Smooth muscle cell (in vitro differentiated cells): ENCODE measurements around the gene TESK2. TPM values are rescaled to one million over a fixed set of nuclear protein-coding genes. Genes with fewer than 3 reads are reported as not detected.

Source experiments
- DNase-seq: peaks from one replicate; lab custom pipeline; 2025; ENCODE audit not compliant: unreplicated experiment; lab: John Stamatoyannopoulos, UW
- H2AFZ ChIP-seq: fragments of 200-600 bp; sonication (generic); 2 replicates; pipeline ENCODE4 v1.6.0; 2016; ENCODE audit warnings: antibody characterized with exemption, low read depth, mild to moderate bottlenecking
- H3F3A ChIP-seq: fragments of 200-600 bp; sonication (generic); 2 replicates; pipeline ENCODE4 v1.6.0; 2017; ENCODE audit warnings: antibody characterized with exemption, low read depth
- H3K27ac ChIP-seq: fragments of 200-600 bp; sonication (generic); 2 replicates; pipeline ENCODE4 v1.5.1; 2016; ENCODE audit warnings: low read depth, mild to moderate bottlenecking
- H3K27me3 ChIP-seq: fragments of 200-600 bp; sonication (generic); 2 replicates; pipeline ENCODE4 v1.6.1; 2016; ENCODE audit warnings: low read depth, mild to moderate bottlenecking
- H3K36me3 ChIP-seq: fragments of 200-600 bp; sonication (generic); 2 replicates; pipeline ENCODE4 v1.5.1; 2016; ENCODE audit warnings: low read depth
- H3K4me1 ChIP-seq: fragments of 200-600 bp; sonication (generic); 2 replicates; pipeline ENCODE4 v1.5.1; 2016; ENCODE audit warnings: low read depth
- H3K4me2 ChIP-seq: fragments of 200-600 bp; sonication (generic); 2 replicates; pipeline ENCODE4 v1.6.0; 2016; ENCODE audit warnings: mild to moderate bottlenecking
- H3K4me3 ChIP-seq: fragments of 200-600 bp; sonication (generic); 2 replicates; pipeline ENCODE4 v1.5.1; 2016; ENCODE audit warnings: mild to moderate bottlenecking
- H3K79me2 ChIP-seq: fragments of 200-600 bp; sonication (generic); 2 replicates; pipeline ENCODE4 v1.6.0; 2016; ENCODE audit warnings: low read depth, mild to moderate bottlenecking
- H3K9ac ChIP-seq: fragments of 200-600 bp; sonication (generic); 2 replicates; pipeline ENCODE4 v1.6.0; 2016; ENCODE audit warnings: low read depth
- H3K9me3 ChIP-seq: fragments of 200-600 bp; sonication (generic); replicated peaks from 2 replicates; pipeline ENCODE4 v1.5.1; 2016; ENCODE audit warnings: low read depth
- H4K20me1 ChIP-seq: fragments of 200-600 bp; sonication (generic); 2 replicates; pipeline ENCODE4 v1.6.0; 2016; ENCODE audit warnings: low read depth
- WGBS: methylation state at CpG from one replicate; pipeline ENCODE4 v1.1.7; 2016; ENCODE audit warnings: low lambda C conversion rate; 5-methylcytosine and 5-hydroxymethylcytosine counted together
- polyA plus RNA-seq: library from polyadenylated mRNA; unstranded; fragments of >200 nt; fragmentation: Nextera tagmentation; extraction: Ambion mirVana; gene quantifications from 2 replicates; pipeline ENCODE4 v1.2.1, GENCODE V29; 2016
- total RNA-seq: library from RNA; depleted of rRNA; stranded (reverse); fragments of >200 nt; gene quantifications from 2 replicates; pipeline ENCODE4 v1.2.3, GENCODE V29; 2014
- TF ChIP-seq, protein P1 (sequence below): fragments of 200-600 bp; sonication (generic); IDR thresholded peaks from 2 replicates; pipeline ENCODE4 v1.5.1; 2017; ENCODE audit warnings: borderline replicate concordance, mild to moderate bottlenecking, antibody characterized with exemption; ENCODE audit not compliant: insufficient read depth, poor library complexity, severe bottlenecking

Gene TESK2
- total and polyA plus RNA-seq, 2 experiments from 2014 or later = 1.3 to 4.3 TPM

DNA sequence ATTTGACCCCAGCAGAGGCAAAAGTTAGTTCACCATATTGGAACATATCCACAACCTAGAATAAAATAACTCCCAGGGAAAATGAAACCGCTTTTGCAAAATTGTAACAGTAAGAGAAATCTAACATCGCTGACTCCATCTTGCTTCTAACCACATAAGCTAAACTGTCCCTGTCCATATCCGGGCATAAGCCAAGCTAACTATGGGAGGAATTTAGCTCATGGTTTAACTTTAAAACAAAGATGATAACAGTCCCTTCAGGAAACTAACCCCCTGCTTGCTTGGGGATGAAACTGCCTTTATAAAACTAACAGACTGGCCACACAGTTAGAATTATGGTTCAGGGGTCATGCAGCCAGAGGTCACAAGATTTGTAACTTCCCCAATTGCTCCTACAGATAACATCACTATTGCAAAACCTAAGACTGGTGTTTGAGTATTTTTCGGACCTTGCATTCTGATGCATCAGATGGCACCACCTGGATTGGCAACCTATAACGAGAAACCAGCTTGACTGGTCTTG lies 46.3 kb downstream of the TESK2 start:
- Histone ChIP-seq H3K9ac (no peak overlapping the region), H3K36me3 (no peaks in the 10 kb centered on the region), H3K27me3 (no peaks in the 10 kb centered on the region), H3K4me1 (no peaks in the 10 kb centered on the region), H3K4me3 (no peak overlapping the region), H3K27ac (no peak overlapping the region), H4K20me1 (no peaks in the 10 kb centered on the region), H3K4me2 (no peak overlapping the region), H3F3A (no peaks in the 10 kb centered on the region), H3K9me3 (no peaks in the 10 kb centered on the region), H3K79me2 (no peaks in the 10 kb centered on the region), H2AFZ (no peak overlapping the region)
- DNase-seq = no peak
- TF ChIP-seq, protein P1, sequence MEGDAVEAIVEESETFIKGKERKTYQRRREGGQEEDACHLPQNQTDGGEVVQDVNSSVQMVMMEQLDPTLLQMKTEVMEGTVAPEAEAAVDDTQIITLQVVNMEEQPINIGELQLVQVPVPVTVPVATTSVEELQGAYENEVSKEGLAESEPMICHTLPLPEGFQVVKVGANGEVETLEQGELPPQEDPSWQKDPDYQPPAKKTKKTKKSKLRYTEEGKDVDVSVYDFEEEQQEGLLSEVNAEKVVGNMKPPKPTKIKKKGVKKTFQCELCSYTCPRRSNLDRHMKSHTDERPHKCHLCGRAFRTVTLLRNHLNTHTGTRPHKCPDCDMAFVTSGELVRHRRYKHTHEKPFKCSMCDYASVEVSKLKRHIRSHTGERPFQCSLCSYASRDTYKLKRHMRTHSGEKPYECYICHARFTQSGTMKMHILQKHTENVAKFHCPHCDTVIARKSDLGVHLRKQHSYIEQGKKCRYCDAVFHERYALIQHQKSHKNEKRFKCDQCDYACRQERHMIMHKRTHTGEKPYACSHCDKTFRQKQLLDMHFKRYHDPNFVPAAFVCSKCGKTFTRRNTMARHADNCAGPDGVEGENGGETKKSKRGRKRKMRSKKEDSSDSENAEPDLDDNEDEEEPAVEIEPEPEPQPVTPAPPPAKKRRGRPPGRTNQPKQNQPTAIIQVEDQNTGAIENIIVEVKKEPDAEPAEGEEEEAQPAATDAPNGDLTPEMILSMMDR = no peak
- WGBS = 78% methylated on average over 5 of the region's 5 CpGs

DNA sequence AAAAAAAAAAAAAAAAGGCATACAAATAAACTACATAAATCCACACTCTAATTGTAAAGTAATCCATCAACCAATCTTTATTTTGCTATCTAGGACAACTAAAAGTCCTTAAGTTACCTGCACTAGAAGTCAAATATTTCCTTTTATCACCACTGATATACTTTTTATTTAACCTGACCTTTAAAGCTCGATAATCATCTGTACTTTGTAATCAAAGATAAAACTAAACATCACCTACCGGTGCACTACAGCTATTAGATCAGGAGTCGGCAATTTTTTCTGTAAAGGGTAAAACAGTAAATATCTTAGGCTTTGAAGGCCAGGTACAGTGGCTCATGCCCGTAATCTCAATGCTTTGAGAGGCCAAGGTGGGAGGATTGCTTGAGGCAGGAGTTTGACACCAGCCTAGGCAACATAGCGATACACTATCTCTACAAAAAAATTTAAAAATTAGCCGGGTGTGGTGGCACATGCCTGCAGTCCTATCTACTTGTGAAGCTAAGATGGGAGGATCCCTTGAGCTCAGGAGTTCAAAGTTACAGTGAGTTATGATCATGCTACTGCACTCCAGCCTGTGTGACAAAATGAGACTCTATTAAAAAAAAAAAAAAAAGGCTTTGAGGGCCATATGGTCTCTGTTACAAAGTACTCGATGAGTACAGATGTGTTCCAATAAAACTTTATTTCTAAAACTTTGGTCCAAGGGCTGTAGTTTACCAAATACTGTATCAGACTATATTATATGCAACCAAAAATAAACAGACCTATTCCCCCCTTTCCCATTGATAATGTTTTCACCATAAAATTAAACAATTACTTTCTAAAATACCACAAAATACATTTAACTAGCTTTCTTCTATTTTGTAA lies 47.1 kb downstream of the TESK2 start:
- Histone ChIP-seq H3K4me2 (no peak overlapping the region), H3K4me3 (no peak overlapping the region), H3K27me3 (no peaks in the 10 kb centered on the region), H3K36me3 (no peaks in the 10 kb centered on the region), H3K9ac (no peak overlapping the region), H3F3A (no peaks in the 10 kb centered on the region), H3K4me1 (no peaks in the 10 kb centered on the region), H4K20me1 (no peaks in the 10 kb centered on the region), H3K9me3 (no peaks in the 10 kb centered on the region), H3K79me2 (no peaks in the 10 kb centered on the region), H2AFZ (no peak overlapping the region), H3K27ac (no peak overlapping the region)
- DNase-seq = no peak
- 95% methylated on average over 7 of the region's 7 CpGs for WGBS
- TF ChIP-seq, protein P1 = no peak

DNA sequence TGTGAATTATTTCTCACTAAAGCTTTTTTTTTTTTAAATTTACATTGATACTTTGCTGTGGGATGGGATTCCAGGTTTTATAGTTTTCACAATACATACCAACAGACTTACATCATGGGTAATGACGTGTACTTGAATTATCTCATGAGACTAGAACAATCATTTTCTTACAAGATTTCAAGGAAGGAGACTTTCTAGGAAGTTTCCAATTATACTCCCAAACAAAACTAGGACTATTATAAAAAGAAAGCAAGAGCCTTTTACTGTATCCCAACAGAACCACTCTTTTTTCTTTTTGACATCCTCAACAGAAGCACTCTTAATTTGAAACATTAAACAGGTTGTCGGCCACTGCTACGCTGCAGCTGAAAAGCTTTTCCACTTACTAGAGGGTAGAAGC lies 48.7 kb downstream of the TESK2 start:
- TF ChIP-seq, protein P1 = no peak
- H3K9ac ChIP-seq = no peak overlapping the region
- H3F3A ChIP-seq = no peaks in the 10 kb centered on the region
- H3K4me3 ChIP-seq = no peak overlapping the region
- no peaks in the 10 kb centered on the region for H3K27me3 ChIP-seq
- no peaks in the 10 kb centered on the region for H3K79me2 ChIP-seq
- H3K9me3 ChIP-seq = no peaks in the 10 kb centered on the region
- H3K4me2 ChIP-seq = no peak overlapping the region
- no peaks in the 10 kb centered on the region for H3K36me3 ChIP-seq
- no peak for DNase-seq
- 65% methylated on average over 3 of the region's 3 CpGs for WGBS
- H2AFZ ChIP-seq = no peak overlapping the region
- H4K20me1 ChIP-seq = no peaks in the 10 kb centered on the region
- H3K27ac ChIP-seq = no peak overlapping the region
- no peaks in the 10 kb centered on the region for H3K4me1 ChIP-seq
